ENCODE data around the gene MIX23.

The MIX23 gene

DNA sequence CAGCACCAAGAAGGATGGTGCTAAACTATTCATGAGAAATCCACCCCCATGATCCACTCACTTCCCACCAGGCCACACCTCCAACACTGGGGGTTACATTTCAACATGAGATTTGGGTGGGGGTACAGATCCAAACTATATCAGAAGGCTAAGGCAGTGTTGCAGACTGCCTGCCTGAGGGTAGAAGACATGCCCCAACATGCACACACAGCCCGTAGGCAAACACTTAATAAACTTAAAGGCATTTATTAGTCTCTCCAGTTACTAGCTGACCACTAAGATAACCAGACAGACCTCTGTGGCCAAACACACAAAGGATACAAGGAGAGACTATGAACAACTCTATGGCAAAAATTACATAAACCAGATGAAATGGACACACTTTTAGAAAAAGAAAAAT lies 11.1 kb upstream of the MIX23 start:
- Histone ChIP-seq H3K9ac (ENCODE audit: low read length) (no peak overlapping the region), H4K91ac (ENCODE audit: low read depth, low read length) (peak overlapping the region; percentile 60), H4K12ac (ENCODE audit: low read depth, low read length) (no peak overlapping the region), H3K9me3 (ENCODE audit: insufficient read depth, low read depth, low read length) (no peaks in the 10 kb centered on the region), H2AFZ (ENCODE audit: insufficient read depth, low read length, poor library complexity) (no peak overlapping the region), H2BK5ac (ENCODE audit: low read depth, low read length, poor library complexity) (peak overlapping the region; percentile 71), H3K27ac (ENCODE audit: low read depth, low read length) (no peak overlapping the region), H3K36me3 (ENCODE audit: control insufficient read depth in 1 of 2, insufficient read depth in 2 of 2, low read length in 2 of 2) (no peaks in the 10 kb centered on the region), H3K23ac (ENCODE audit: low read length) (no peak overlapping the region), H2BK120ac (ENCODE audit: insufficient read depth, low read length, poor library complexity) (peak overlapping the region; percentile 16), H3K4ac (ENCODE audit: low read depth, low read length) (no peak overlapping the region), H3K14ac (ENCODE audit: low read length) (peak overlapping the region; percentile 11), H2BK12ac (ENCODE audit: low read length) (no peak overlapping the region), H3K27me3 (ENCODE audit: insufficient read depth, low read length) (no peaks in the 10 kb centered on the region), H3K18ac (ENCODE audit: low read length) (peak overlapping the region; percentile 7), H2AK5ac (ENCODE audit: low read length) (no peak overlapping the region), H3K4me3 (ENCODE audit: low read depth, low read length) (no peak overlapping the region), H3K79me1 (ENCODE audit: low read length) (no peaks in the 10 kb centered on the region), H3K4me2 (ENCODE audit: low read length) (no peak overlapping the region), H4K8ac (ENCODE audit: low read depth, low read length) (peak overlapping the region; percentile 50), H3K79me2 (ENCODE audit: control insufficient read depth, insufficient read depth, low read length, poor library complexity) (no peaks in the 10 kb centered on the region), H3K4me1 (ENCODE audit: control insufficient read depth in 1 of 2, insufficient read depth in 2 of 2, low read length in 2 of 2) (peaks cover 0 to 4% of the 10 kb centered on the region in 2 experiments)
- no CpG with 5 or more reads among the region's 1 CpG for WGBS (ENCODE audit: extremely low coverage, insufficient coverage, insufficient read length)
- no peak for DNase-seq

DNA sequence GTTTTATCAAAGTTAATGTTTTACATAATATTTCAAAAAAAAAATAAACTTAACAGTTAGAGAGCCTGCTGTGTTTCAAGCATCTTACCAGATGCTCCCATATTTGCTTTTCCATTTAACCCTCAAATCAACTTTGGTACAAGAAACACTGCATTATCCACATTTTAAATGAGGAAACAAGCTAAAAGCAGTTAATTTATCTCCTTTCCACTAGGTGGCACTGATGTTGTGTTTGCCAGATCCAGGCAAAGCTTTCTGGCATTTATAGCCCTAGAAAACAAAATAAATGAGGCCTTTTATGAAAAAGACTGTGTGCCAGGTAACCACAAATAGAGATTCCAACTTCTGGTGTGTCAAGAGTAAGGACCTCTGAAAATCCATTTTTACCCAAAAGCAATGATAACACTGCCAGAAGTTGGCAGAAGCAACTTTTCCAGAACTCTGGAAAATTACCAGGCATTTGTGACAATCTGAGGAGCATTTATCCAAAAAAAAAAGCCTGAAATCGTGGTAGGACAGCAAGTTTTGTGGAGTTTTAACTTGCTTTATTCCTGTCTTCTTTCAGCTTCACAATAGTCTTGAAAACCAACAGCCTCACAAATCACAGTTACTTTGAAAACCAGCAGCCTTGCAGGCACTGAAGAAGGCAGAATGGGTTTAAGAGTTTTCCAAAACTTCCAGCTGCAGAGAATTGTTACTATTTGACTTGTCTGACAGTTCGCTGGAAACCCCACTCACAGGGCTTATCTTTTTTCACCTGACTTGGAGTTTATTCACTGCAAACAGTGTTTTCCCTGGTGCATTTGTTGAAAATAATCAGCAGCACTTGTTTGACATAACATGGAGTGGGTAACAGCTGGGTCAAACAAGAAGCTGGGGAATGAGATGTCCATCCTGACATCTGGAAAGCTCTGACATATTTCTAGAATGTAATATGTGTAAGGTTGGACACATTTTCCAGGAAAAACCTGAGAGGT lies 10.1 kb upstream of the MIX23 start:
- Histone ChIP-seq H3K14ac (ENCODE audit: low read length) (no peak overlapping the region), H2AK5ac (ENCODE audit: low read length) (no peak overlapping the region), H4K91ac (ENCODE audit: low read depth, low read length) (peak overlapping the region; percentile 68), H3K79me1 (ENCODE audit: low read length) (no peaks in the 10 kb centered on the region), H3K27ac (ENCODE audit: low read depth, low read length) (no peak overlapping the region), H2AFZ (ENCODE audit: insufficient read depth, low read length, poor library complexity) (no peak overlapping the region), H2BK5ac (ENCODE audit: low read depth, low read length, poor library complexity) (peak overlapping the region; percentile 71), H3K4me1 (ENCODE audit: control insufficient read depth in 1 of 2, insufficient read depth in 2 of 2, low read length in 2 of 2) (peaks cover 0 to 4% of the 10 kb centered on the region in 2 experiments), H3K18ac (ENCODE audit: low read length) (no peak overlapping the region), H3K79me2 (ENCODE audit: control insufficient read depth, insufficient read depth, low read length, poor library complexity) (no peaks in the 10 kb centered on the region), H4K8ac (ENCODE audit: low read depth, low read length) (no peak overlapping the region), H4K12ac (ENCODE audit: low read depth, low read length) (no peak overlapping the region), H3K23ac (ENCODE audit: low read length) (no peak overlapping the region), H2BK12ac (ENCODE audit: low read length) (peak overlapping the region; percentile 64), H3K36me3 (ENCODE audit: control insufficient read depth in 1 of 2, insufficient read depth in 2 of 2, low read length in 2 of 2) (no peaks in the 10 kb centered on the region), H3K4me2 (ENCODE audit: low read length) (no peak overlapping the region), H3K9ac (ENCODE audit: low read length) (no peak overlapping the region), H2BK120ac (ENCODE audit: insufficient read depth, low read length, poor library complexity) (peak overlapping the region; percentile 33), H3K4ac (ENCODE audit: low read depth, low read length) (no peak overlapping the region), H3K27me3 (ENCODE audit: insufficient read depth, low read length) (no peaks in the 10 kb centered on the region), H3K9me3 (ENCODE audit: insufficient read depth, low read depth, low read length) (no peaks in the 10 kb centered on the region), H3K4me3 (ENCODE audit: low read depth, low read length) (no peak overlapping the region)
- WGBS (ENCODE audit: extremely low coverage, insufficient coverage, insufficient read length): no CpG with 5 or more reads among the region's 2 CpGs
- peak; percentile 22 to 82 for DNase-seq

DNA sequence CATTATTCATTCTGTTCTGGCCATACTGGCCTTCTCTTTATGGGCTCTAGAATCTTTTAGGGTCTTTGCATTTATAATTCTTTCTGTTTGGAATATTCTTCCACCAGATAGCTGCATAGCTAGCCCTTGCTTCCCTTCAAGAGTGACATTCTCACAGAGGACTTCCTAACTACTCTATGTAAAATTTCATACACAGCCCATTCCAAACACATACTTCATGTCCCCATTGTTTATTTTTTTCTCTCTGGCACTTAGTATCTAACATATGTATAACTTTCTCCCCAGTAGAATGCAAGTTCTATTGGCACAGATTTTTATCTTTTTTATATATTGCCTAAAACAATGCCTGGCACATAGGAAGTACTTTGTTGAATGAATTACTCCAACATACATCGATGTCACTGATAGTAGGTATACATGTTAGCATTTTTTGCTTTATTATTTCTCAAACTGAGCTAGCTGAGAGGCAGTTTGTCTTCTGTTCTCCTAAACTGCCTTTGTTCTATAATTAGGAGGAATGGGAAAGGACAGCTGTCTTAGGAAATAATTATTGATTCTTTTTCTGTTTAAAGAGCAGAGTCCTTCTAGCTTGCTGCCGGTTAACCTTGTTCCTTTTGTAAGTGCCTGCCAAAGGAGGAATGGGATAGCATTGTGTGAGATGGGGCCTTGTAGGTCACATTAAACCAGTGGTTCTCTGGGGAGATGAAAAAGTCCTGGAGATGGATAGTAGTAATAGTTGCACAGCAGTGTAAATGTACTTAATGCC lies 8.8 kb upstream of the MIX23 start:
- Histone ChIP-seq H3K4me3 (ENCODE audit: low read depth, low read length) (no peak overlapping the region), H4K12ac (ENCODE audit: low read depth, low read length) (no peak overlapping the region), H3K79me1 (ENCODE audit: low read length) (no peaks in the 10 kb centered on the region), H3K27ac (ENCODE audit: low read depth, low read length) (no peak overlapping the region), H3K36me3 (ENCODE audit: control insufficient read depth in 1 of 2, insufficient read depth in 2 of 2, low read length in 2 of 2) (no peaks in the 10 kb centered on the region), H3K4ac (ENCODE audit: low read depth, low read length) (no peak overlapping the region), H3K4me2 (ENCODE audit: low read length) (no peak overlapping the region), H2BK5ac (ENCODE audit: low read depth, low read length, poor library complexity) (no peak overlapping the region), H3K23ac (ENCODE audit: low read length) (no peak overlapping the region), H4K8ac (ENCODE audit: low read depth, low read length) (no peak overlapping the region), H3K79me2 (ENCODE audit: control insufficient read depth, insufficient read depth, low read length, poor library complexity) (no peaks in the 10 kb centered on the region), H3K9me3 (ENCODE audit: insufficient read depth, low read depth, low read length) (no peaks in the 10 kb centered on the region), H2AFZ (ENCODE audit: insufficient read depth, low read length, poor library complexity) (no peak overlapping the region), H3K9ac (ENCODE audit: low read length) (no peak overlapping the region), H3K4me1 (ENCODE audit: control insufficient read depth in 1 of 2, insufficient read depth in 2 of 2, low read length in 2 of 2) (peaks cover 0 to 4% of the 10 kb centered on the region in 2 experiments), H2BK12ac (ENCODE audit: low read length) (no peak overlapping the region), H3K27me3 (ENCODE audit: insufficient read depth, low read length) (no peaks in the 10 kb centered on the region), H2BK120ac (ENCODE audit: insufficient read depth, low read length, poor library complexity) (no peak overlapping the region), H3K18ac (ENCODE audit: low read length) (no peak overlapping the region), H4K91ac (ENCODE audit: low read depth, low read length) (no peak overlapping the region), H3K14ac (ENCODE audit: low read length) (no peak overlapping the region), H2AK5ac (ENCODE audit: low read length) (no peak overlapping the region)
- no CpG with 5 or more reads among the region's 2 CpGs for WGBS (ENCODE audit: extremely low coverage, insufficient coverage, insufficient read length)
- no peak for DNase-seq

DNA sequence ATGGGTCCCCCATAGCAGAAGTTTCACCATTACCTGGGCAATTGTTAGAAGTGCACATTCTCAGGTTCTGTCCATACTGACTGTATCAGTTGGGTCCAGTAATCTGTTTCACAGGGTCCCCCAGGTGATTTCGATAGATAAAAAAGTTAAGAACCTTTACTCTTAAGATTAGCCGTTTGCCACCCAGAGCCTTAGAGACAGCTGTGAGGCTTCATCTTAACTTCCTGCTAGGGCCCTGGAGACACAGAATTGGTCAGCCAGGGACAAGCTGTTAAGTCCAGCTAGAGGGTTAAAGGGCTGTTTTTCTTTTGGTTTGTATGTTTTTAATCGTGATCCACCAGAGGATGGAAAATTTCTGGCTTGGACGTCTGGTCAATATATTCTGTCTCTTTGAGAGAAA lies 7.6 kb upstream of the MIX23 start:
- Histone ChIP-seq H2AFZ (ENCODE audit: insufficient read depth, low read length, poor library complexity) (no peak overlapping the region), H3K9me3 (ENCODE audit: insufficient read depth, low read depth, low read length) (no peaks in the 10 kb centered on the region), H3K23ac (ENCODE audit: low read length) (no peak overlapping the region), H3K4me1 (ENCODE audit: control insufficient read depth in 1 of 2, insufficient read depth in 2 of 2, low read length in 2 of 2) (peaks cover 0 to 4% of the 10 kb centered on the region in 2 experiments), H2BK12ac (ENCODE audit: low read length) (no peak overlapping the region), H2BK5ac (ENCODE audit: low read depth, low read length, poor library complexity) (no peak overlapping the region), H3K18ac (ENCODE audit: low read length) (no peak overlapping the region), H3K79me1 (ENCODE audit: low read length) (no peaks in the 10 kb centered on the region), H4K91ac (ENCODE audit: low read depth, low read length) (no peak overlapping the region), H3K4me3 (ENCODE audit: low read depth, low read length) (no peak overlapping the region), H3K4ac (ENCODE audit: low read depth, low read length) (no peak overlapping the region), H3K14ac (ENCODE audit: low read length) (no peak overlapping the region), H4K8ac (ENCODE audit: low read depth, low read length) (no peak overlapping the region), H3K4me2 (ENCODE audit: low read length) (no peak overlapping the region), H3K9ac (ENCODE audit: low read length) (no peak overlapping the region), H3K27me3 (ENCODE audit: insufficient read depth, low read length) (no peaks in the 10 kb centered on the region), H3K79me2 (ENCODE audit: control insufficient read depth, insufficient read depth, low read length, poor library complexity) (no peaks in the 10 kb centered on the region), H3K36me3 (ENCODE audit: control insufficient read depth in 1 of 2, insufficient read depth in 2 of 2, low read length in 2 of 2) (no peaks in the 10 kb centered on the region), H3K27ac (ENCODE audit: low read depth, low read length) (no peak overlapping the region), H2BK120ac (ENCODE audit: insufficient read depth, low read length, poor library complexity) (no peak overlapping the region), H2AK5ac (ENCODE audit: low read length) (no peak overlapping the region), H4K12ac (ENCODE audit: low read depth, low read length) (no peak overlapping the region)
- no peak for DNase-seq
- WGBS (ENCODE audit: extremely low coverage, insufficient coverage, insufficient read length): no CpG with 5 or more reads among the region's 4 CpGs
